ENCODE data around the gene EDIL3. TPM values are rescaled to one million over a fixed set of nuclear protein-coding genes. Genes with fewer than 3 reads are reported as not detected.

EDIL3 gene
- total and polyA plus RNA-seq, 9 of the 15 experiments (the other 6 are each of a cell fraction or from before 2014, with no cell fraction given), result 0.09 TPM; not detected in 8

DNA sequence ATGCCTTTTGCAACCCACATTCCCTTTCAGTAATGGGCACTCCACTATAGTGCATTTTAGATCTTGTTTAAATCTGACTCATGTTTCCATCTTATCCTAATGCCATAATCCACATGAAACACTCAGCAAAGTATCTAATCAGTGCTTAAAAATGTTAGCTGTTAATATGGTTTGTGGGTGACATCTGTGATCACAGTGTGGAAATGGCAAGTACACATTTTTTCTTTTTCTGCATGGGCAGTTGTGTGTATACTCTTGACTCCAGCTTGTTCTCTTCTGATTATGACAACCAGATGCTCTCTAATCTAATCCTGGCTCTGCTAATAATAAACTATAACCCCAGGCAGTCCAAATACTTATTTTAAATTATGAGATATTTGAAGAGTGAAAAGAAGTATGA, 103.3 kb downstream of the EDIL3 start:
- no peak overlapping the region for H2AFZ ChIP-seq (ENCODE audit: low read depth, low read length)
- H3K4me3 ChIP-seq, result no peak overlapping the region
- no peaks in the 10 kb centered on the region for H3K27me3 ChIP-seq (ENCODE audit: control insufficient read depth in 2 of 2, insufficient read depth in 2 of 2, low read length in 2 of 2)
- H3K9me3 ChIP-seq (replicated peaks; ENCODE audit: control insufficient read depth, insufficient read depth, low read depth, low read length), result no peaks in the 10 kb centered on the region
- POLR2A ChIA-PET, result no interaction called here
- no peaks in the 10 kb centered on the region for H4K20me1 ChIP-seq (replicated peaks; ENCODE audit: control insufficient read depth, insufficient read depth, low read length)
- no peaks in the 10 kb centered on the region for H3K79me2 ChIP-seq (ENCODE audit: control insufficient read depth, insufficient read depth, low read length)
- TF ChIP-seq CC2D1A (IDR thresholded peaks at IDR 0.05), result no peak
- TF ChIP-seq FIP1L1 (IDR thresholded peaks at IDR 0.05; ENCODE audit: low read depth, low read length, poor library complexity, severe bottlenecking), result no peak
- TF ChIP-seq RAD51 (IDR thresholded peaks at IDR 0.05; ENCODE audit: borderline replicate concordance, low read depth), result no peak
- TF ChIP-seq RBM25 (IDR thresholded peaks at IDR 0.05; ENCODE audit: low read depth, low read length, severe bottlenecking), result no peak
- TF ChIP-seq BACH1 (tag; IDR thresholded peaks at IDR 0.05), result no peak
- no peak for TF ChIP-seq NCOA1 (IDR thresholded peaks at IDR 0.05; ENCODE audit: low read depth)
- TF ChIP-seq ZBTB17 (CRISPR knock-in tag; IDR thresholded peaks at IDR 0.05), result no peak
- TF ChIP-seq MIER1 (IDR thresholded peaks at IDR 0.05; ENCODE audit: low read depth), result no peak
- TF ChIP-seq, protein P1, sequence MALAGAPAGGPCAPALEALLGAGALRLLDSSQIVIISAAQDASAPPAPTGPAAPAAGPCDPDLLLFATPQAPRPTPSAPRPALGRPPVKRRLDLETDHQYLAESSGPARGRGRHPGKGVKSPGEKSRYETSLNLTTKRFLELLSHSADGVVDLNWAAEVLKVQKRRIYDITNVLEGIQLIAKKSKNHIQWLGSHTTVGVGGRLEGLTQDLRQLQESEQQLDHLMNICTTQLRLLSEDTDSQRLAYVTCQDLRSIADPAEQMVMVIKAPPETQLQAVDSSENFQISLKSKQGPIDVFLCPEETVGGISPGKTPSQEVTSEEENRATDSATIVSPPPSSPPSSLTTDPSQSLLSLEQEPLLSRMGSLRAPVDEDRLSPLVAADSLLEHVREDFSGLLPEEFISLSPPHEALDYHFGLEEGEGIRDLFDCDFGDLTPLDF (CRISPR knock-in tag; IDR thresholded peaks at IDR 0.05), result no peak
- no peak for TF ChIP-seq SREBF2 (CRISPR knock-in tag; IDR thresholded peaks at IDR 0.05)
- no peak for TF ChIP-seq ARID2 (IDR thresholded peaks at IDR 0.05)
- TF ChIP-seq, protein P2, sequence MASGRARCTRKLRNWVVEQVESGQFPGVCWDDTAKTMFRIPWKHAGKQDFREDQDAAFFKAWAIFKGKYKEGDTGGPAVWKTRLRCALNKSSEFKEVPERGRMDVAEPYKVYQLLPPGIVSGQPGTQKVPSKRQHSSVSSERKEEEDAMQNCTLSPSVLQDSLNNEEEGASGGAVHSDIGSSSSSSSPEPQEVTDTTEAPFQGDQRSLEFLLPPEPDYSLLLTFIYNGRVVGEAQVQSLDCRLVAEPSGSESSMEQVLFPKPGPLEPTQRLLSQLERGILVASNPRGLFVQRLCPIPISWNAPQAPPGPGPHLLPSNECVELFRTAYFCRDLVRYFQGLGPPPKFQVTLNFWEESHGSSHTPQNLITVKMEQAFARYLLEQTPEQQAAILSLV (tag; IDR thresholded peaks at IDR 0.05), result no peak
- in situ Hi-C loops (cut with MboI) (no loop called here), intact Hi-C loops (cut with micrococcal nuclease) (no loop called here)
- FAIRE-seq, result no peak
- no peaks in the 10 kb centered on the region for H3K9me1 ChIP-seq (ENCODE audit: control insufficient read depth, insufficient read depth, low read length)
- no peak overlapping the region for H3K27ac ChIP-seq (ENCODE audit: extremely low read depth, low read depth, low read length)
- no TSS peak for BruUV-seq (replicated peaks)
- no peak for ATAC-seq
- no peak overlapping the region for H3K9ac ChIP-seq (ENCODE audit: insufficient read depth in 1 of 2, low read depth in 2 of 2, low read length in 2 of 2)
- H3K4me2 ChIP-seq (ENCODE audit: insufficient read depth, low read length), result no peak overlapping the region
- CTCF ChIA-PET (ENCODE audit: low intra/inter-chr PET ratio), result no interaction called here
- H3K4me1 ChIP-seq (replicated peaks in 1 of 2; ENCODE audit: control insufficient read depth in 2 of 2, insufficient read depth in 2 of 2, low read length in 2 of 2), result no peaks in the 10 kb centered on the region
- no peaks in the 10 kb centered on the region for H3K36me3 ChIP-seq (ENCODE audit: control insufficient read depth, insufficient read depth, low read length)
- DNase-seq (ENCODE audit: extremely low read depth in 1 of 4, low spot score in 3 of 4), result no peak

Measured in K562 (cell line).